ENCODE results near the gene C4orf54. TPM values are rescaled to one million over a fixed set of nuclear protein-coding genes. Genes with fewer than 3 reads are reported as not detected.

The C4orf54 gene
- polyA plus RNA-seq, 3 donors: under 0.01 to 0.01 TPM; not detected in 1

DNA sequence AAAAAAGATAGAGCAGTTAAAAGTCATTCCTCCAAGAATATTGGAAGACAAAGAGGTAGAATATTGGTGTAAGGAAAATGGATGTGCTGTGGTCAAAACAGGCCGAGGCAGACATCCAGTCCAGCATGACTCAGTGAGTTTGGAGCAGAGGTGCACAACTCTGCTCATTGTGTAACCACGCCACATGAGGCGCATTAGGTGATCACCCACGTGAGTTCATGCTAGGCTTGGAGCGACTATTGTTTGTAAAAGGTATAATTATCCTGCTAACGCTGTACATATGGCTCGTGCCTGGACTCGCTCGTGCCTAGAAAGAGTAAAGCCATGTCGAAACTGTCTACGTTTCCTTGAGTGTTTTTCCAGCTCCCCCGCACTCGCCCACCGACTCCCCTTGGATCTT lies 23.9 kb downstream of the C4orf54 start:
- 88 to 95% (median 88%) methylated on average over 14 of the region's 14 CpGs for WGBS, 3 donors
- H3K27ac ChIP-seq (ENCODE audit: low read depth, low read length): no peak overlapping the region

DNA sequence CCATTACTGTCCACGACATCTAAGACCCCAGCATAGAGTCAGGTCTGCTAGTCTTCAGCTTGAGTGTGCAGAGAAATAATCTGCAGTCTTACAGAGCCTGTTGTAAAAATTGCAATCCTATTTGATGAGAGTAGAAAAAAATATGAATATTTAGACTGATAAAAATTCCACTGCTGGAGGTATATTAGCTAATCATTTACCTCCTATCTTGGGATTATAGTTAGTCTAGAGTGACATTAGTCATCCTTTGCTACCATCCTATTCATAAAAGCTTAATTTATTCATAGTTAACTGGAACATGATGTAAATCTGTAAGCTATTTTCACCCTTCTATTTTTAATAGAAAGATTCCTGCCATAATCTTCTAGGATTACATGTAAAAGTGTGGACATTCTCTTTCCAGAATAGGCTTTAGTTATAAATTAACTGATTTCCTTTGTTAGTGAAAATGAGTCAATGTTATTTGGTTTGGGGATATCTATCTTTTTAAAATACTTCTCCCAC lies 26.7 kb downstream of the C4orf54 start:
- no peak overlapping the region for H3K27ac ChIP-seq (ENCODE audit: low read depth, low read length)
- 64 to 69% (median 68%) methylated on average over 1 of the region's 1 CpG for WGBS, 3 donors

DNA sequence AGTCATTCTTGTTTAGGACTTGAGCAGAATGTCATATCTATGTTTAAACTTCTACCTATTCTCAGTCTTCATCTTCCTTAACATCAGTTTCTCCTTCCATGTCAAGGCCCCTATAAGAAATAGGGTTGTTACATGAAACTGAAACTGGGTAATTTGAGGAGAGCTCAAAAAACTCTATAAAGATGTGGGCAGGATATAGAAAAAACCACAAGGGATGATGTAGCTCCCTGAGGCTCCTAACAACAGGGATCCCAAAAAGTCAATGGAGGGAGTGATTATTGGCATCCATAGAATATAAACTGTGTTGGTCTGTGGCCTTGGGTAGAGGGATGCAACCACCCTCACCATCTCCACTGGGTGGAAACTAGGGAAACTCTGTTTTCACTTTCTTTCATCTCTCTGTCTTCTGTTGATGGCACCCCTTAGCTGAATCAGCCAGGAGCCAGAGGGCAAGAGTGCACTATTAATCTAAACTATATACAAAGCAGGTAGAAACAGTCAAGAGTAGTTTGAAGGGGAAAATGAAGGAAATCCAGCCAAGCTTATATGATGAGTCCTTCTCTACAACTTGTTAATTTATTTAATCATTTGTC lies 27.6 kb downstream of the C4orf54 start:
- H3K27ac ChIP-seq (ENCODE audit: low read depth, low read length): no peak overlapping the region

DNA sequence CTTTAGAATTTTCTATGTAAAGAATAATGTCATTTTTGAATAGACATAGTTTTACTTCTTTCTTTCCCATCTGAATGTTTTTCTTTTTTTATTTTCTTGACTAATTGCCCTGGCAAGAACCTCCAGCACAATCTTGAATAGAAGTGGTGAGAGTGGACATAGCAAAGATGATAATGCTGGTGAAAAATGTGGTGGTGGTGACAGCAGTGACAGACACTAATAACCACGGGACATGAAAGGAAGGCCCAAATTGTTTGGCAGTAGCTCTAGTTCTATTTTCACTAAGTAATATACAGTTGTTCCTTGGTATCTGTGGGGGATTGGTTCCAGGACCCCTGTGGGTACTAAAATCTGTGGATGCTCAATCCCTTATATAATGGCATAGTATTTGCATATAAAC lies 29.6 kb downstream of the C4orf54 start:
- H3K27ac ChIP-seq (ENCODE audit: low read depth, low read length): no peak overlapping the region
- 79 to 93% (median 90%) methylated on average over 1 of the region's 1 CpG for WGBS, 3 donors

DNA sequence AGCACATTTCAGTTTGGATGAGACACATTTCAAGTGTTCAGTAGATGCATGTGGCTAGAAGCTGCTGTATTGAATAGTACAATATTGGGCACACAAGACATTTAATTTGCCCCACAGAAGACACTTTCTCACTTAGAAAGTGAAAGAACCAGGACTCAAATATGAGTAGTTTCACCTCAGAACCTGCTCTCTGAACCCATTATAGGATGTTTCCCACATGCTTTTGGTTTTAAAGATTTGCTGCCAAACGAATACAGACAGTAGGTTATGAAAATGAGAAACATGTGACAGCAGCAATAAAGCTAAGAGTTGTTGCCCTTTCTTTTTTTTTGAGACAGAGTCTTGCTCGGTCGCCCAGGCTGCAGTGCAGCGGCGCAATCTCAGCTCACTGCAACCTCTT lies 32.3 kb downstream of the C4orf54 start:
- 80 to 93% (median 80%) methylated on average over 5 of the region's 5 CpGs for WGBS, 3 donors
- no peak overlapping the region for H3K27ac ChIP-seq (ENCODE audit: low read depth, low read length)

DNA sequence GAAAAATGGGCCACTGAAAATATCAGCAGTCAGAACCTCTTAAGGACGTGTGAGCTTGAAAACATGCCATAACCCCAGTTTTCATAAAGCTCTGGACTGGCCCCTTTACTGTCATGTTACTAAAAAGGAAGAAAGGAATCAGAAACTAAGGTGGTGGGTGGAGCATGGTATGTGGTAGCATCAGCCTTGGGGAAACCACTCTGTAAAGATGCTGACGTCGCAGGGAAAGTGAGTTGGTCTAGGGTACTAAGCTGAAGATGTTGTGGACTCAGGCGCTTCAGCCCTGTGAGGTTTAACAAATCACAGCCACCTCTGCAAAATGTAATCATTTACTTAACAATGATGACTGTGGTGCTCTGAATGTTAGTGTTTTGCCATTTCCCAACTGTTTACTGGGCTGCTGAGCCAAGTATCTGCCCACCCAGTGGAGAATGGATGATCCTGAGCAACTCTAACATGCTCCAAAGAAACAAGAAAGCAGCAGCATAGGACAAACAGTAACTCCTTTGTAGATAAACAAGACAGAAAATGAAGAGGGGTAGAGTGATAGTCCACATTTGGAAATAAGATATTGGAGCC lies 33.4 kb downstream of the C4orf54 start:
- 64 to 77% (median 70%) methylated on average over 4 of the region's 4 CpGs for WGBS, 3 donors
- H3K27ac ChIP-seq (ENCODE audit: low read depth, low read length): no peak overlapping the region

DNA sequence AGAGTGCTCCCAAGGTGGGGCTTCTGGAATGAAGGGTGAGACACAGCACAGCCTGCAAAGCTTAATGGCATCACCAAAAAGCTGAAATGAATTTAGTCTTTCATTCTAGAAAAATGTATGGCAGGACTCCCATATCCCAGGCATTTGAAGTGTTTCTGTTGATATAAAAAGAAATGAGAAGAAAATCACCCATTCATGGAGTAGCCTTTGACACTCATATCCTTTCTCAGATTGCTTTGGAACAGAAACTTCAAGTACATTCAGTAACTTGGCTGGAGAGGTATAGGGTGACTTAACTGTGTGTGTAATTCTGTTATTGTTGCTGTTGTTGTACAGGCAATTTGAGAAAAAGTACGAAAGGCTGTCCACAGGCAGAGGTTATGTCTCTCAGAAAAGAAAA lies 35.3 kb downstream of the C4orf54 start:
- no peak overlapping the region for H3K27ac ChIP-seq (ENCODE audit: low read depth, low read length)
- WGBS, 3 donors: 86 to 96% (median 87%) methylated on average over 1 of the region's 1 CpG

DNA sequence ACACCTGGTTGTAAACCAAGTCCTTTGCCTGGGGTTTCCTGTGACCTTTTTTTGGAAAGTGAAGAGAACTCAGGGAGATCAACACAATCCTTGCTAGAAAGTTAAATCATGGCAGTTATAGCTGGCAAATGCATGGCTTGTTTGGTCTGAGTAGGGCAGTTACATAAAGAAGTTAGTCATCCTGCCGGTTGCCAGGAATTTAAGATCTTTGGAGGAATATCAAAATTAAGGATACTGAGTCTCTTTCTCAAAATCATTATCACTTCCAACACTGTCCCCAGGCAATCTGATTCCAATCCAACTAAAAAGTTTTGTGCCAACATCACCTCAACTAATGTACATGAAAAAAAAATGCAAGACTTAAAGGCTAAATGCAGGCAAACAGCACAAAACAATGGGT lies 40.3 kb downstream of the C4orf54 start:
- H3K27ac ChIP-seq (ENCODE audit: low read depth, low read length): no peak overlapping the region
- 67 to 85% (median 79%) methylated on average over 1 of the region's 1 CpG for WGBS, 3 donors

DNA sequence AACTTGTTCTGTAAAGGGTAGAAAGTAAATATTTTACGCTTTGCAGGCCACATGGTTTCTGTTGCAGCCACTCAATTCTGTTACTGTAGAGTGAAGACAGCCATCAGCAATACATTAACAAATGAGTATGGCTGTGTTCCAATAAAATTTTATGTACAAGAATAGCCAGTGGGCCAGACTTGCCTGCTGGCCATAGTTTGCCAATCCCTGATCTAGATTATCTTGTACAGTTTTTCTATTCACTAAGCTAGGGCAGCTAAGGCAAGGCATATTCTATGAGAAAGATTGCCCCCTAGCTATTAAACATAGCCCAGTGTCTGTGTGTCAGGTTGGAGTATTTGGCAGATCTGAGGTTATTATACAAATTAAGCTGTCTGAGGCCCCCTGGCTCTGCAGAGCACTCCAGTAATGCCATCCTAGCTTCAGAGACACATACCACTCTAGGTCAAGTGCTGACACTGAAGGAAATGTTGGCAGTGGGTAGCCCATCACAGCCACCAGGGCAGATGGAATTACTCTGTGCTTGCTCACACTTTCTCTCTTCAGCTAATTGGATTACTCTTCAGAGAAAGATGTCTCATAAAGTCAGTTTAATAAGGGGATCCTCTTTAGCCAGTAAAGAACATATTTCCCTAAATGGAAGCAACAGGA lies 42.3 kb downstream of the C4orf54 start:
- no peak overlapping the region for H3K27ac ChIP-seq (ENCODE audit: low read depth, low read length)
- 51 to 94% (median 89%) methylated on average over 1 of the region's 1 CpG for WGBS, 3 donors

DNA sequence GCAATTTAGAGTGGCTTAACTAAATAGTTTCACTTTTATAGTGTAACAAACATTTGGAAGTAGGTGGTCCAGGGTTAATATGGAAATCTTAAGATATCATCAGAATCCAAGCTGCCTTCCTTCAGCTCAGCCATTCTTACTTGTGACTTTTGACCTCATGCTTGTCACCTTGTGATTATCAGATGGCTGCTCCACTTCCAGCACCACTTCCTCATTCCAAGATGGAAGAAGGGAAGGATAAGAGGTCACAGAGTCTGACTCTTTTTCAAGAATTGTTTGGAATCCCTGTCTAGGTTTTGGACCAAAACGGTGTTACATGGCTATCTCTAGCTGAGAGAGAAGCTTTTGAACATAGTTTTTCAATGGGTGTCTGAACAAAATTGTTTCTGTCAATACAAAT lies 43.1 kb downstream of the C4orf54 start:
- WGBS, 3 donors: 36 to 68% (median 45%) methylated on average over 1 of the region's 1 CpG

DNA sequence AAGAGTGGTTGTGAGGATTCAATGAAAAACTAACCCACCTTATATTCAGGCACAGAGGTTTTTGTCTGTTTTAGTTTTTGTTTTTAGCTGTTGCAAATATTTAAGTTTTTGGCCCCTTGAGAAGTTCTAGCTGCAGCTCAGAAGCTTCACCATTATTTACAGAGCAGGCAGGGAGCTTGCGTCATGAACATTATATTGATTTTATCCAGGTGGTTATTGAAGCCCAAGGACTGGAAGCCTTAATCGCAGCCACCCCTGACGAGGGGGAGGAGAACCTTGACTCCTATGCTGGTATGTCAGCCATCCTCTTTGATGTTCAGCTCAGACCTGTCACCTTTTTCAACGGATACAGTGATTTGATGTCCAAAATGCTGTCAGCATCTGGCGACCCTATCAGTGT lies 44.9 kb downstream of the C4orf54 start:
- no peak overlapping the region for H3K27ac ChIP-seq (ENCODE audit: low read depth, low read length)
- 21 to 52% (median 46%) methylated on average over 5 of the region's 5 CpGs for WGBS, 3 donors

More for the DNA sequence above, 43.1 kb downstream of the C4orf54 start:
- H3K27ac ChIP-seq (ENCODE audit: low read depth, low read length): no peak overlapping the region

DNA sequence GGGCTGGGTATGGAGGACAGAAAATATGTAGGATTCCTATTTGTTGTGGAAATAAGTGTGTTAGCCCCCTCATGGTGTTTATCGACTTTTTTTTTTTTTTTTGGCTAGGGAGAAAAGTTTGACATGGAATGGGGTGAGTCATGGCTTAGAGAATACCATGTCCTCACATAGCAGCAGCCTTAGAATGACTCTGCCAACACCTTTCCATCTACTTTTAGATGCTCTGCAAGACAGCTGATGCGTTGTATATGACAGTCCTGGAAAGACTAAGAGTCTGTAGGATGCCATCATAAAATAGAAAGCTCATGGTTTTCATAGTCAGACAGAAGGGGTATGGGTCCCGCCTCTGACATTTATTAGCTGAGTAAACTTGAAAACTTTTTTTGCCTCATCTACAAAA lies 45.3 kb downstream of the C4orf54 start:
- WGBS, 3 donors: 77 to 85% (median 79%) methylated on average over 3 of the region's 3 CpGs
- no peak overlapping the region for H3K27ac ChIP-seq (ENCODE audit: low read depth, low read length)

DNA sequence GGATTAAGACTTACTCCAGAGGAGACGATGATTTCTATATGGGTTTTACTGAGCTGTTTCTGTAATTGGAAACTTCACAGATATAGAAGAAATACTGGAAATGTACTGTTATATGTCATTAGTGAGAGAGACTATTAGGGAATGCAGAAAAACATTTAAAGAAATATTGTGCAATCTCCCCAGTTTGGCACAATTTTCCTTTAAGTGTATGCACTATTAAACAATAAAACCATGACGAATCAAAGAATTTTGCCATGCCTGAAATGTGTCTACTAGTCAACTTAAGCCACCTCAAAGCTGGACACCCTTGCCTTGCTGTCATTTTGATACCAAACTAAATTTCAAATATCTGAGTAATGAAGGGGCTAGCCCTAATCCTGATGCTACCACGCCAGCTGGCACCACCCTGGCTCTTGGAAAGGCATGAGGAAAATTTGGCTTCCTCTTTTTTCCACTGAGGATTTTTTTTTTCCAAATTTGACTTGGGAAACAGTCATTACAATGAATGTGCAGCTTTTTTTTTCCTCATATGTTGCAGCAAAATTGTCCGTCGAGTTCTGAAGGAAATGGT lies 46.9 kb downstream of the C4orf54 start:
- WGBS, 3 donors: 63 to 87% (median 63%) methylated on average over 5 of the region's 5 CpGs
- no peak overlapping the region for H3K27ac ChIP-seq (ENCODE audit: low read depth, low read length)

DNA sequence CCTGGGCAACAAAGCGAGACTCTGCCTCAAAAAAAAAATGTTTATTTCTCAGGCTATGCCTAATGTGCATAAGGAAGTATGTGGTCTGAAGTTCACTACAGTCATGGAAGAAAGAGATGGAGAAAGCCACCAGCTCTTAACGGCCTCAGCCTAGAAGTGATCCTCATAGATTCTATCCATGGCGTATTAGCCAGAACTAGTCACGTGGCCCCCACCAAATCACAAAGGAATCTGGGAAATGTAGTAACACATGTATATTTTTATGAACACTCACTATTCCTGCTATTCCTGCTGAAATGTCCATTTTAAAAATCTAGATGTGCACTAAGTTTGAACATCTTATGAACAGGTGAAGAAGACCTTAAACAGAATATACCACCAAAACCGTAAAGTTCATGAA lies 49.2 kb downstream of the C4orf54 start:
- no peak overlapping the region for H3K27ac ChIP-seq (ENCODE audit: low read depth, low read length)
- 93 to 94% (median 93%) methylated on average over 5 of the region's 5 CpGs for WGBS, 3 donors

Other genes starting within 250 kb of the C4orf54 start
- gene ADH7, start 222.5 kb downstream of the C4orf54 start, polyA plus RNA-seq: 1 to 10 TPM in 1 of 3 donors, not detected in 2; 1.2 TPM
- not detected for gene C4orf17, start 146.8 kb downstream of the C4orf54 start, polyA plus RNA-seq
- gene TRMT10A, start 93.8 kb downstream of the C4orf54 start, polyA plus RNA-seq: 1 to 10 TPM; 3.7 to 5.1 (median 4.2) TPM
- gene MTTP, start 83.0 kb downstream of the C4orf54 start, polyA plus RNA-seq: under 1 TPM in 2 of 3 donors, not detected in 1; 0.05 to 0.07 TPM
- gene DAPP1, start 159.0 kb upstream of the C4orf54 start, polyA plus RNA-seq: 1 to 10 TPM in 2 of 3 donors, under 1 TPM in 1; 0.36 to 1.5 (median 1.2) TPM
- 10 to 100 TPM; 17.9 to 49.4 (median 25.7) TPM for gene LAMTOR3, start 236.6 kb upstream of the C4orf54 start, polyA plus RNA-seq